HepG2 (cell line): ENCODE measurements around the gene ZNF30. TPM values are rescaled to one million over a fixed set of nuclear protein-coding genes. Genes with fewer than 3 reads are reported as not detected.

Experiments
- BCL6 ChIP-seq: IDR thresholded peaks from 2 replicates; pipeline ENCODE4 v1.6.1; 2016; ENCODE audit warnings: missing genetic modification reagents, missing compliant biosample characterization
- DBP ChIP-seq: sonication (generic); formaldehyde crosslinking; IDR thresholded peaks from 2 replicates; pipeline ENCODE4 v1.4.0; 2020; ENCODE audit warnings: missing genetic modification reagents; ENCODE audit errors: not compliant biosample characterization
- E2F1 ChIP-seq: sonication (generic); formaldehyde crosslinking; IDR thresholded peaks from 2 replicates; pipeline ENCODE4 v1.5.0; 2020; ENCODE audit warnings: missing genetic modification reagents
- FOSL1 ChIP-seq: sonication (generic); formaldehyde crosslinking; IDR thresholded peaks from 2 replicates; pipeline ENCODE4 v1.9.0; 2021; ENCODE audit warnings: missing genetic modification reagents, borderline replicate concordance
- HNF4G ChIP-seq, 2 experiments: sonication (generic) in 1 of 2; formaldehyde crosslinking in 1 of 2; IDR thresholded peaks; 2 replicates each; pipeline versions ENCODE4 v1.4.0 to v1.6.1; 2011 to 2020; ENCODE audit warnings: borderline replicate concordance in 2 of 2, low read depth in 2 of 2, mild to moderate bottlenecking in 2 of 2, low read length in 1 of 2, missing genetic modification reagents in 1 of 2, moderate library complexity in 1 of 2
- KDM4B ChIP-seq: sonication (generic); formaldehyde crosslinking; IDR thresholded peaks from 2 replicates; pipeline ENCODE4 v1.4.0; 2020; ENCODE audit warnings: missing genetic modification reagents
- MXD1 ChIP-seq: sonication (generic); formaldehyde crosslinking; IDR thresholded peaks from 2 replicates; pipeline ENCODE4 v1.4.0; 2020; ENCODE audit warnings: mild to moderate bottlenecking, missing genetic modification reagents
- PLRG1 ChIP-seq: fragments of 450-650 bp; conservative IDR thresholded peaks from 2 replicates; pipeline ENCODE4 v1.6.1; 2016
- PTBP1 ChIP-seq: fragments of 200-400 bp; formaldehyde crosslinking; IDR thresholded peaks from 2 replicates; pipeline ENCODE4 v1.6.1; 2018; ENCODE audit warnings: low read length, low read depth; ENCODE audit not compliant: poor library complexity, severe bottlenecking
- RARA ChIP-seq: IDR thresholded peaks from 2 replicates; pipeline ENCODE4 v1.6.1; 2016; ENCODE audit warnings: missing genetic modification reagents, missing compliant biosample characterization
- RBM39 ChIP-seq: fragments of 200-400 bp; formaldehyde crosslinking; IDR thresholded peaks from one replicate; pipeline ENCODE4 v1.6.1; 2018; ENCODE audit warnings: antibody characterized with exemption, mild to moderate bottlenecking, low read depth, low read length; ENCODE audit not compliant: poor library complexity, severe bottlenecking
- SIN3B ChIP-seq: fragments of 150-350 bp; IDR thresholded peaks from 2 replicates; pipeline ENCODE4 v1.6.1; 2014; ENCODE audit warnings: low read length
- SP5 ChIP-seq: IDR thresholded peaks from 2 replicates; pipeline ENCODE4 v1.6.1; 2016; ENCODE audit warnings: low read depth, borderline replicate concordance
- TEF ChIP-seq: sonication (generic); formaldehyde crosslinking; IDR thresholded peaks from 2 replicates; pipeline ENCODE4 v1.5.0; 2020; ENCODE audit warnings: missing genetic modification reagents
- ZNF124 ChIP-seq: sonication (generic); formaldehyde crosslinking; IDR thresholded peaks from 2 replicates; pipeline ENCODE4 v1.4.0; 2020; ENCODE audit warnings: missing genetic modification reagents
- ZNF556 ChIP-seq: sonication (generic); formaldehyde crosslinking; IDR thresholded peaks from 2 replicates; pipeline ENCODE4 v1.4.0; 2020; ENCODE audit warnings: mild to moderate bottlenecking, missing genetic modification reagents, borderline replicate concordance
- ZNF607 ChIP-seq: sonication (generic); formaldehyde crosslinking; IDR thresholded peaks from 2 replicates; pipeline ENCODE4 v1.5.1; 2020; ENCODE audit warnings: missing genetic modification reagents, mild to moderate bottlenecking, borderline replicate concordance
- ZNF652 ChIP-seq: IDR thresholded peaks from 2 replicates; pipeline ENCODE4 v1.6.1; 2016; ENCODE audit warnings: low read depth, borderline replicate concordance
- ZNF784 ChIP-seq: sonication (generic); formaldehyde crosslinking; IDR thresholded peaks from 2 replicates; pipeline ENCODE4 v1.5.1; 2020; ENCODE audit warnings: missing genetic modification reagents, mild to moderate bottlenecking, borderline replicate concordance
- ZNF788 ChIP-seq: sonication (generic); formaldehyde crosslinking; IDR thresholded peaks from 2 replicates; pipeline ENCODE4 v1.5.0; 2020; ENCODE audit warnings: mild to moderate bottlenecking, missing genetic modification reagents, borderline replicate concordance
- ZSCAN12 ChIP-seq: sonication (generic); formaldehyde crosslinking; IDR thresholded peaks from 2 replicates; pipeline ENCODE4 v1.9.0; 2021; ENCODE audit warnings: mild to moderate bottlenecking, missing genetic modification reagents
- ZSCAN25 ChIP-seq: sonication (generic); formaldehyde crosslinking; IDR thresholded peaks from 2 replicates; pipeline ENCODE4 v1.8.0; 2022; ENCODE audit warnings: mild to moderate bottlenecking, missing genetic modification reagents
- polyA plus RNA-seq, 8 experiments: library from polyadenylated mRNA; depleted of rRNA in 3 of 8; stranded (reverse) in 7 of 8; unstranded in 1 of 8; fragments of >200 nt; fragmentation: Illumina TruSeq in 4 of 8; extraction: Trizol in 4 of 8; gene quantifications; 2 replicates each; pipeline versions ENCODE4 v1.2.1 to v1.2.3, GENCODE V29; 2011 to 2016; ENCODE audit warnings: low read depth in 4 of 8, missing spikeins in 1 of 8, mixed read lengths in 1 of 8; ENCODE audit not compliant: insufficient read depth in 1 of 8
- total RNA-seq, 5 experiments: library from RNA; depleted of rRNA; stranded (reverse); fragments of >200 nt; fragmentation: Illumina TruSeq; extraction: Trizol; gene quantifications; 2 replicates each; pipeline ENCODE4 v1.2.3, GENCODE V29; 2016; ENCODE audit warnings: low read depth in 1 of 5

ZNF30 gene
- total and polyA plus RNA-seq, 2 of the 13 experiments (the other 11 are each of a cell fraction or from before 2014, with no cell fraction given), result 2.3 to 4.4 TPM

GRCh38 chr19:34926685-34927375 is at the start of gene ZNF30 (continued):
- 0 out of 2 replicates have a peak, but pooled peaks have one; percentile 32 for TF ChIP-seq ZSCAN25
- no peak for TF ChIP-seq TEF (CRISPR knock-in tag)
- 0 out of 2 replicates have a peak, but pooled peaks have one; percentile 20 for TF ChIP-seq SP5 (CRISPR knock-in tag)
- peak; percentile 49; the same call in 1 of the 2 replicates for TF ChIP-seq MXD1
- no peak for TF ChIP-seq FOSL1 (CRISPR knock-in tag)
- TF ChIP-seq ZSCAN12, result peak; percentile 79; the same call in 1 of the 2 replicates
- no peak for TF ChIP-seq ZNF652 (CRISPR knock-in tag)
- TF ChIP-seq RARA (CRISPR knock-in tag), result peak; percentile 3; the same call in 1 of the 2 replicates
- TF ChIP-seq BCL6 (CRISPR knock-in tag), result 0 out of 2 replicates have a peak, but pooled peaks have one; percentile 41
- no peak for TF ChIP-seq ZNF556 (CRISPR knock-in tag)
- TF ChIP-seq DBP (CRISPR knock-in tag), result no peak
- peak; percentile 50 for TF ChIP-seq RBM39
- peak; percentile 75 for TF ChIP-seq E2F1 (CRISPR knock-in tag)
- peak; percentile 56; the same call in 1 of the 2 replicates for TF ChIP-seq ZNF607 (CRISPR knock-in tag)
- TF ChIP-seq ZNF124, result 0 out of 2 replicates have a peak, but pooled peaks have one; percentile 19
- no peak for TF ChIP-seq HNF4G (IDR thresholded peaks at IDR 0.05; ENCODE audit: borderline replicate concordance, low read depth, low read length)
- TF ChIP-seq HNF4G (CRISPR knock-in tag; IDR thresholded peaks at IDR 0.05; ENCODE audit: borderline replicate concordance, low read depth), result no peak
- peak; percentile 60; the same call in 1 of the 2 replicates for TF ChIP-seq ZNF788
- peak; percentile 33; the same call in 1 of the 2 replicates for TF ChIP-seq KDM4B
- TF ChIP-seq ZNF784 (CRISPR knock-in tag), result 0 out of 2 replicates have a peak, but pooled peaks have one; percentile 76
- TF ChIP-seq SIN3B, result no peak
- TF ChIP-seq PLRG1, result no peak
- TF ChIP-seq PTBP1, result no peak
